ENCODE results near the gene TNNC1. TPM values are rescaled to one million over a fixed set of nuclear protein-coding genes. Genes with fewer than 3 reads are reported as not detected.

The TNNC1 gene
- total and polyA plus RNA-seq, 2 of the 13 experiments (the other 11 are each of a cell fraction or from before 2014, with no cell fraction given) = 11.8 to 36.4 TPM

- TF ChIP-seq TSC22D2 (CRISPR knock-in tag; IDR thresholded peaks at IDR 0.05; ENCODE audit: borderline replicate concordance) (no peak), ZNF230 (CRISPR knock-in tag; IDR thresholded peaks at IDR 0.05) (no peak), PAF1 (CRISPR knock-in tag; IDR thresholded peaks at IDR 0.05) (no peak), MXD3 (CRISPR knock-in tag; IDR thresholded peaks at IDR 0.05) (0 out of 2 replicates have a peak, but pooled peaks have one; percentile 38), ATF3 (CRISPR knock-in tag; IDR thresholded peaks at IDR 0.05) (no peak), SSRP1 (CRISPR knock-in tag; IDR thresholded peaks at IDR 0.05) (0 out of 2 replicates have a peak, but pooled peaks have one; percentile 32)
These were observed 7.0 kb downstream of the TNNC1 start (continued) for GRCh38 chr3:52446631-52447511.

GRCh38 chr3:52446042-52446441, 7.8 kb downstream of the TNNC1 start:
- no peak overlapping the region for H3K27ac ChIP-seq (ENCODE audit: extremely low read length, insufficient read depth, low read length)
- H3K27me3 ChIP-seq (ENCODE audit: control insufficient read depth in 1 of 2, insufficient read depth in 2 of 2, low read length in 2 of 2) = no peaks in the 10 kb centered on the region
- no peaks in the 10 kb centered on the region for H3K9me3 ChIP-seq (ENCODE audit: low read length)
- FAIRE-seq (no peak), ATAC-seq (peak; percentile 30), DNase-seq (ENCODE audit: low spot score) (no peak)
- H3K9ac ChIP-seq (ENCODE audit: insufficient read depth, low read depth, low read length) = no peak overlapping the region
- H3K36me3 ChIP-seq (replicated peaks in 1 of 2; ENCODE audit: control insufficient read depth in 1 of 2, insufficient read depth in 2 of 2, low read length in 2 of 2) = no peaks in the 10 kb centered on the region; a peak in 2 of 5 replicates
- H3K4me2 ChIP-seq (ENCODE audit: low read depth, low read length) = peak overlapping the region; percentile 85
- H4K20me1 ChIP-seq (ENCODE audit: insufficient read depth, low read length) = no peaks in the 10 kb centered on the region
- no TSS peak for BruUV-seq (replicated peaks)
- H3K4me3 ChIP-seq (replicated peaks in 1 of 3; ENCODE audit: insufficient read depth in 1 of 3, low read depth in 2 of 3, low read length in 3 of 3) = peak overlapping the region in 1 of 3 experiments; percentile 62; a peak in 1 of 6 replicates
- no peaks in the 10 kb centered on the region for H3K79me2 ChIP-seq (ENCODE audit: insufficient read depth, low read length)
- ChIA-PET POLR2A (interaction anchor here (1.0 to 3.6 kb wide), 7 partner anchors 8 to 291 kb away, joined by 3 to 14 read pairs (median 7); partner anchors contain the start of genes NISCH, POC1A and TNNC1), CTCF (ENCODE audit: low intra/inter-chr PET ratio, low total read pairs) (interaction anchor here (4.6 kb wide), 1 partner anchor 17 kb away, joined by 83 read pairs; no protein-coding TSS in a partner anchor)
- H2AFZ ChIP-seq (ENCODE audit: low read length) = no peak overlapping the region
- H3K4me1 ChIP-seq (ENCODE audit: insufficient read depth, low read length) = peaks cover 87% of the 10 kb centered on the region
- 66% methylated on average over 3 of the region's 4 CpGs for WGBS (ENCODE audit: low lambda C conversion rate)
- intact Hi-C loops (cut with micrococcal nuclease; ENCODE audit: unreplicated experiment) = no loop called here
- in situ Hi-C loops (cut with HindIII; ENCODE audit: extremely low pct_ligation_motif_present, low pct_unique_long_range_greater_than_20kb) = no loop called here
- TF ChIP-seq ZNF280D (CRISPR knock-in tag; IDR thresholded peaks at IDR 0.05) (no peak), ZNF280B (CRISPR knock-in tag; IDR thresholded peaks at IDR 0.05; ENCODE audit: borderline replicate concordance) (0 out of 2 replicates have a peak, but pooled peaks have one; percentile 11), ZNF501 (CRISPR knock-in tag; IDR thresholded peaks at IDR 0.05) (no peak), ZNF777 (CRISPR knock-in tag; IDR thresholded peaks at IDR 0.05) (no peak), ZNF768 (CRISPR knock-in tag; IDR thresholded peaks at IDR 0.05) (peak; percentile 56; the same call in 1 of the 2 replicates), HOXD1 (CRISPR knock-in tag; IDR thresholded peaks at IDR 0.05) (no peak), ZSCAN5A (CRISPR knock-in tag; IDR thresholded peaks at IDR 0.05; ENCODE audit: borderline replicate concordance) (no peak), ZBTB38 (CRISPR knock-in tag; IDR thresholded peaks at IDR 0.05) (no peak), NFE2L1 (CRISPR knock-in tag; IDR thresholded peaks at IDR 0.05; ENCODE audit: borderline replicate concordance) (no peak)

Measured in HepG2 (cell line).